Body of pancreas (tissue), 4 donors: Measurements from ENCODE around the gene PIBF1. TPM values are rescaled to one million over a fixed set of nuclear protein-coding genes. Genes with fewer than 3 reads are reported as not detected.
A peak's percentile ranks its signal among the peaks of the same experiment; 100 is the strongest.
"Not testable (repeated sequence)": the region's sequence is repeated elsewhere in the genome, so short reads cannot be mapped to it uniquely, and the experiment has no call there.

Experiments used
- ATAC-seq: fragments of 150-250 bp; one replicate; pipeline ENCODE4 v1.9.1; 2016
- DNase-seq, 4 donors: peaks; one replicate each; pipeline ENCODE4 v3.0.0-alpha.2; 2019
- H3K27ac ChIP-seq, 4 donors: fragments of 200-600 bp; sonication (generic); 1 replicate in 3 of 4; 2 replicates in 1 of 4; pipeline versions ENCODE4 v1.5.1 to v1.6.1; 2016 to 2019; ENCODE audit warnings: mild to moderate bottlenecking in 1 of 4, mixed read lengths in 1 of 4, moderate library complexity in 1 of 4
- H3K27me3 ChIP-seq, 2 donors: fragments of 200-600 bp; sonication (generic); one replicate each; pipeline ENCODE4 v1.6.0; 2016; ENCODE audit warnings: mild to moderate bottlenecking in 1 of 2
- H3K36me3 ChIP-seq, 2 donors: fragments of 200-600 bp; sonication (generic); replicated peaks in 1 of 2; 2 replicates each; pipeline ENCODE4 v1.5.1; 2016; ENCODE audit warnings: low read depth in 2 of 2; ENCODE audit not compliant: insufficient read depth in 1 of 2
- H3K4me1 ChIP-seq: fragments of 200-600 bp; sonication (generic); one replicate; pipeline ENCODE4 v1.6.0; 2016
- H3K4me3 ChIP-seq, 2 donors: fragments of 200-600 bp; sonication (generic); 1 replicate in 1 of 2; 2 replicates in 1 of 2; pipeline ENCODE4 v1.5.1; 2016 to 2019
- H3K9me3 ChIP-seq, 3 donors: fragments of 200-600 bp; sonication (generic); 1 replicate in 2 of 3; 2 replicates in 1 of 3; pipeline ENCODE4 v1.5.1; 2016
- CTCF ChIP-seq, 7 experiments: fragments of 450-650 bp in 4 of 7; fragments of 200-600 bp in 3 of 7; sonication (generic) in 3 of 7; IDR thresholded peaks; one replicate each; pipeline ENCODE4 v1.5.1; 2016 to 2019; ENCODE audit warnings: antibody characterized with exemption in 7 of 7
- POLR2A ChIP-seq, 3 donors: fragments of 450-650 bp; IDR thresholded peaks; one replicate each; pipeline ENCODE4 v1.6.1; 2016; ENCODE audit warnings: antibody characterized with exemption in 3 of 3, mild to moderate bottlenecking in 2 of 3
- WGBS, 2 donors: methylation state at CpG; one replicate each; pipeline ENCODE4 v1.1.5; 2017; 5-methylcytosine and 5-hydroxymethylcytosine counted together
- intact Hi-C: fragments of 100-400 bp; cut with DNase I; formaldehyde crosslinking; loops from one replicate; pipeline ENCODE4 v1.15.1; 2023
- total RNA-seq, 2 donors: library from RNA; depleted of rRNA; stranded (reverse); fragments of >200 nt; gene quantifications; one replicate each; pipeline ENCODE4 v1.1.0, GENCODE V29; 2016

Gene PIBF1
- total RNA-seq, 2 donors from 2014 or later = 7.6 to 25.9 TPM

- DNase-seq = no peak
- no peak overlapping the region for H3K27ac ChIP-seq
- H3K9me3 ChIP-seq = no peaks in the 10 kb centered on the region
- TF ChIP-seq CTCF (IDR thresholded peaks at IDR 0.05) (no peak), POLR2A (IDR thresholded peaks at IDR 0.05) (no peak)
- no peak for ATAC-seq
- no peaks in the 10 kb centered on the region for H3K4me1 ChIP-seq
- H3K4me3 ChIP-seq = no peak overlapping the region
- WGBS, 2 donors = 57 to 63% methylated on average over 3 of the region's 3 CpGs
- intact Hi-C loops = no loop called here
- H3K36me3 ChIP-seq = peaks cover 0 to 5% of the 10 kb centered on the region in 2 donors
- no peaks in the 10 kb centered on the region for H3K27me3 ChIP-seq
Observed at GRCh38 chr13:72798817-72799216, 16.9 kb downstream of the PIBF1 start.

GRCh38 chr13:72804301-72804700, 22.4 kb downstream of the PIBF1 start:
- TF ChIP-seq POLR2A (IDR thresholded peaks at IDR 0.05) = no peak
- no peak for TF ChIP-seq CTCF (IDR thresholded peaks at IDR 0.05)
- H3K27ac ChIP-seq = no peak overlapping the region
- H3K4me1 ChIP-seq = no peaks in the 10 kb centered on the region
- intact Hi-C loops = no loop called here
- no peaks in the 10 kb centered on the region for H3K9me3 ChIP-seq
- H3K4me3 ChIP-seq = no peak overlapping the region
- no peak for ATAC-seq
- H3K27me3 ChIP-seq = no peaks in the 10 kb centered on the region
- 100% methylated on average over 1 of the region's 1 CpG for WGBS, 2 donors
- no peaks in the 10 kb centered on the region for H3K36me3 ChIP-seq
- DNase-seq = no peak

GRCh38 chr13:72805676-72806346, 23.9 kb downstream of the PIBF1 start:
- Histone ChIP-seq H3K27me3 (no peaks in the 10 kb centered on the region), H3K27ac (no peak overlapping the region), H3K36me3 (no peaks in the 10 kb centered on the region), H3K4me3 (no peak overlapping the region), H3K9me3 (no peaks in the 10 kb centered on the region), H3K4me1 (no peaks in the 10 kb centered on the region)
- no peak for DNase-seq
- no peak for ATAC-seq
- no peak for TF ChIP-seq POLR2A (IDR thresholded peaks at IDR 0.05)
- intact Hi-C loops = no loop called here
- 97 to 100% methylated on average over 1 of the region's 1 CpG for WGBS, 2 donors

- intact Hi-C loops, H3K36me3 ChIP-seq, H3K27ac ChIP-seq, H3K4me3 ChIP-seq, ATAC-seq, DNase-seq, H3K4me1 ChIP-seq, H3K9me3 ChIP-seq, H3K27me3 ChIP-seq: not testable (repeated sequence)
- 87 to 100% methylated on average over 1 of the region's 1 CpG for WGBS, 2 donors
Observed at GRCh38 chr13:72806514-72806913, 24.6 kb downstream of the PIBF1 start.

GRCh38 chr13:72808917-72809500, 27.1 kb downstream of the PIBF1 start:
- WGBS, 2 donors = 3 to 9% methylated on average over 1 of the region's 1 CpG
- intact Hi-C loops = no loop called here
- peak; percentile 19 to 71 (median 49) for TF ChIP-seq CTCF (IDR thresholded peaks at IDR 0.05)
- no peak for TF ChIP-seq POLR2A (IDR thresholded peaks at IDR 0.05)
- Histone ChIP-seq H3K27ac (peak overlapping the region in 1 of 4 donors; percentile 11), H3K4me1 (no peaks in the 10 kb centered on the region), H3K27me3 (no peaks in the 10 kb centered on the region), H3K4me3 (no peak overlapping the region), H3K9me3 (no peaks in the 10 kb centered on the region), H3K36me3 (no peaks in the 10 kb centered on the region)
- ATAC-seq = no peak
- DNase-seq = no peak
